Measurements from ENCODE around the gene LEAP2.

LEAP2 gene

GRCh38 chr5:132895719-132896305 lies 22.3 kb downstream of the LEAP2 start (continued):
- TF ChIP-seq, protein P1, sequence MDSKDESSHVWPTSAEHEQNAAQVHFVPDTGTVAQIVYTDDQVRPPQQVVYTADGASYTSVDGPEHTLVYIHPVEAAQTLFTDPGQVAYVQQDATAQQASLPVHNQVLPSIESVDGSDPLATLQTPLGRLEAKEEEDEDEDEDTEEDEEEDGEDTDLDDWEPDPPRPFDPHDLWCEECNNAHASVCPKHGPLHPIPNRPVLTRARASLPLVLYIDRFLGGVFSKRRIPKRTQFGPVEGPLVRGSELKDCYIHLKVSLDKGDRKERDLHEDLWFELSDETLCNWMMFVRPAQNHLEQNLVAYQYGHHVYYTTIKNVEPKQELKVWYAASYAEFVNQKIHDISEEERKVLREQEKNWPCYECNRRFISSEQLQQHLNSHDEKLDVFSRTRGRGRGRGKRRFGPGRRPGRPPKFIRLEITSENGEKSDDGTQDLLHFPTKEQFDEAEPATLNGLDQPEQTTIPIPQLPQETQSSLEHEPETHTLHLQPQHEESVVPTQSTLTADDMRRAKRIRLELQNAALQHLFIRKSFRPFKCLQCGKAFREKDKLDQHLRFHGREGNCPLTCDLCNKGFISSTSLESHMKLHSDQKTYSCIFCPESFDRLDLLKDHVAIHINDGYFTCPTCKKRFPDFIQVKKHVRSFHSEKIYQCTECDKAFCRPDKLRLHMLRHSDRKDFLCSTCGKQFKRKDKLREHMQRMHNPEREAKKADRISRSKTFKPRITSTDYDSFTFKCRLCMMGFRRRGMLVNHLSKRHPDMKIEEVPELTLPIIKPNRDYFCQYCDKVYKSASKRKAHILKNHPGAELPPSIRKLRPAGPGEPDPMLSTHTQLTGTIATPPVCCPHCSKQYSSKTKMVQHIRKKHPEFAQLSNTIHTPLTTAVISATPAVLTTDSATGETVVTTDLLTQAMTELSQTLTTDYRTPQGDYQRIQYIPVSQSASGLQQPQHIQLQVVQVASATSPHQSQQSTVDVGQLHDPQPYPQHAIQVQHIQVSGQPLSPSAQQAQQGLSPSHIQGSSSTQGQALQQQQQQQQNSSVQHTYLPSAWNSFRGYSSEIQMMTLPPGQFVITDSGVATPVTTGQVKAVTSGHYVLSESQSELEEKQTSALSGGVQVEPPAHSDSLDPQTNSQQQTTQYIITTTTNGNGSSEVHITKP (tag by site-specific recombination; IDR thresholded peaks at IDR 0.05): no peak

GRCh38 chr5:132896685-132897084 lies 23.2 kb downstream of the LEAP2 start:
- H3K36me3 ChIP-seq (ENCODE audit: control insufficient read depth in 2 of 2, insufficient read depth in 1 of 2, low read length in 2 of 2): peaks cover 68 to 86% of the 10 kb centered on the region in 2 experiments
- no peaks in the 10 kb centered on the region for H3K9me3 ChIP-seq (ENCODE audit: control insufficient read depth, insufficient read depth, low read depth, low read length)
- ChIA-PET CTCF (interaction anchor here (1.5 kb wide), 1 partner anchor 14 kb away, joined by 7 read pairs; no protein-coding TSS in a partner anchor), POLR2A (no interaction called here)
- H3K27ac ChIP-seq (ENCODE audit: extremely low read depth, low read depth, low read length): no peak overlapping the region
- no peak for TF ChIP-seq SCRT2 (tag by site-specific recombination; IDR thresholded peaks at IDR 0.05)
- no peak for TF ChIP-seq ZNF404 (tag by site-specific recombination; IDR thresholded peaks at IDR 0.05)
- no peak for TF ChIP-seq ZNF837 (tag by site-specific recombination; IDR thresholded peaks at IDR 0.05)
- H3K4me3 ChIP-seq (ENCODE audit: low read depth, low read length): no peak overlapping the region
- no peaks in the 10 kb centered on the region for H3K4me1 ChIP-seq (ENCODE audit: control insufficient read depth, insufficient read depth, low read length)

- TF ChIP-seq, protein P2, sequence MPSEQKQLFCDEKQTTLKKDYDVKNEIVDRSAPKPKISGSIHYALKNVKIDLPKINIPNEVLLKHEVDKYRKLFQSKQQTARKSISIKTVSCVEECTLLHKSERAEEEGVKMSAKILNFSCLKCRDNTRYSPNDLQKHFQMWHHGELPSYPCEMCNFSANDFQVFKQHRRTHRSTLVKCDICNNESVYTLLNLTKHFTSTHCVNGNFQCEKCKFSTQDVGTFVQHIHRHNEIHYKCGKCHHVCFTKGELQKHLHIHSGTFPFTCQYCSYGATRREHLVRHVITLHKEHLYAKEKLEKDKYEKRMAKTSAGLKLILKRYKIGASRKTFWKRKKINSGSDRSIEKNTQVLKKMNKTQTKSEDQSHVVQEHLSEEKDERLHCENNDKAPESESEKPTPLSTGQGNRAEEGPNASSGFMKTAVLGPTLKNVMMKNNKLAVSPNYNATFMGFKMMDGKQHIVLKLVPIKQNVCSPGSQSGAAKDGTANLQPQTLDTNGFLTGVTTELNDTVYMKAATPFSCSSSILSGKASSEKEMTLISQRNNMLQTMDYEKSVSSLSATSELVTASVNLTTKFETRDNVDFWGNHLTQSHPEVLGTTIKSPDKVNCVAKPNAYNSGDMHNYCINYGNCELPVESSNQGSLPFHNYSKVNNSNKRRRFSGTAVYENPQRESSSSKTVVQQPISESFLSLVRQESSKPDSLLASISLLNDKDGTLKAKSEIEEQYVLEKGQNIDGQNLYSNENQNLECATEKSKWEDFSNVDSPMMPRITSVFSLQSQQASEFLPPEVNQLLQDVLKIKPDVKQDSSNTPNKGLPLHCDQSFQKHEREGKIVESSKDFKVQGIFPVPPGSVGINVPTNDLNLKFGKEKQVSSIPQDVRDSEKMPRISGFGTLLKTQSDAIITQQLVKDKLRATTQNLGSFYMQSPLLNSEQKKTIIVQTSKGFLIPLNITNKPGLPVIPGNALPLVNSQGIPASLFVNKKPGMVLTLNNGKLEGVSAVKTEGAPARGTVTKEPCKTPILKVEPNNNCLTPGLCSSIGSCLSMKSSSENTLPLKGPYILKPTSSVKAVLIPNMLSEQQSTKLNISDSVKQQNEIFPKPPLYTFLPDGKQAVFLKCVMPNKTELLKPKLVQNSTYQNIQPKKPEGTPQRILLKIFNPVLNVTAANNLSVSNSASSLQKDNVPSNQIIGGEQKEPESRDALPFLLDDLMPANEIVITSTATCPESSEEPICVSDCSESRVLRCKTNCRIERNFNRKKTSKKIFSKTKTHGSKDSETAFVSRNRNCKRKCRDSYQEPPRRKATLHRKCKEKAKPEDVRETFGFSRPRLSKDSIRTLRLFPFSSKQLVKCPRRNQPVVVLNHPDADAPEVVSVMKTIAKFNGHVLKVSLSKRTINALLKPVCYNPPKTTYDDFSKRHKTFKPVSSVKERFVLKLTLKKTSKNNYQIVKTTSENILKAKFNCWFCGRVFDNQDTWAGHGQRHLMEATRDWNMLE (tag by site-specific recombination; conservative IDR thresholded peaks at IDR 0.05; ENCODE audit: low read depth): no peak
- TF ChIP-seq MZF1 (tag by site-specific recombination; IDR thresholded peaks at IDR 0.05; ENCODE audit: borderline replicate concordance) (no peak), ZFP37 (tag by site-specific recombination; IDR thresholded peaks at IDR 0.05) (no peak), YY1 (tag by site-specific recombination; IDR thresholded peaks at IDR 0.05) (no peak), ZNF146 (tag by site-specific recombination; IDR thresholded peaks at IDR 0.05) (no peak), ZNF585B (tag by site-specific recombination; IDR thresholded peaks at IDR 0.05) (no peak), ZNF596 (tag by site-specific recombination; IDR thresholded peaks at IDR 0.05) (no peak), IKZF3 (tag by site-specific recombination; IDR thresholded peaks at IDR 0.05) (no peak)
- TF ChIP-seq, protein P3, sequence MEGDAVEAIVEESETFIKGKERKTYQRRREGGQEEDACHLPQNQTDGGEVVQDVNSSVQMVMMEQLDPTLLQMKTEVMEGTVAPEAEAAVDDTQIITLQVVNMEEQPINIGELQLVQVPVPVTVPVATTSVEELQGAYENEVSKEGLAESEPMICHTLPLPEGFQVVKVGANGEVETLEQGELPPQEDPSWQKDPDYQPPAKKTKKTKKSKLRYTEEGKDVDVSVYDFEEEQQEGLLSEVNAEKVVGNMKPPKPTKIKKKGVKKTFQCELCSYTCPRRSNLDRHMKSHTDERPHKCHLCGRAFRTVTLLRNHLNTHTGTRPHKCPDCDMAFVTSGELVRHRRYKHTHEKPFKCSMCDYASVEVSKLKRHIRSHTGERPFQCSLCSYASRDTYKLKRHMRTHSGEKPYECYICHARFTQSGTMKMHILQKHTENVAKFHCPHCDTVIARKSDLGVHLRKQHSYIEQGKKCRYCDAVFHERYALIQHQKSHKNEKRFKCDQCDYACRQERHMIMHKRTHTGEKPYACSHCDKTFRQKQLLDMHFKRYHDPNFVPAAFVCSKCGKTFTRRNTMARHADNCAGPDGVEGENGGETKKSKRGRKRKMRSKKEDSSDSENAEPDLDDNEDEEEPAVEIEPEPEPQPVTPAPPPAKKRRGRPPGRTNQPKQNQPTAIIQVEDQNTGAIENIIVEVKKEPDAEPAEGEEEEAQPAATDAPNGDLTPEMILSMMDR (tag by site-specific recombination; IDR thresholded peaks at IDR 0.05): no peak
- no peak overlapping the region for H3K27ac ChIP-seq (ENCODE audit: extremely low read depth, low read depth, low read length)
- peaks cover 66 to 79% of the 10 kb centered on the region in 2 experiments for H3K36me3 ChIP-seq (ENCODE audit: control insufficient read depth in 2 of 2, insufficient read depth in 1 of 2, low read length in 2 of 2)
- H3K4me3 ChIP-seq (ENCODE audit: low read depth, low read length): no peak overlapping the region
- no peaks in the 10 kb centered on the region for H3K9me3 ChIP-seq (ENCODE audit: control insufficient read depth, insufficient read depth, low read depth, low read length)
- POLR2A ChIA-PET: no interaction called here
- H3K4me1 ChIP-seq (ENCODE audit: control insufficient read depth, insufficient read depth, low read length): no peaks in the 10 kb centered on the region
- CTCF ChIA-PET: interaction anchor here (1.5 kb wide), 1 partner anchor 15 kb away, joined by 7 read pairs; no protein-coding TSS in a partner anchor
Observed at GRCh38 chr5:132898094-132898493, 24.6 kb downstream of the LEAP2 start.
